K562 (cell line): Measurements from ENCODE around the gene ZSWIM1. TPM values are rescaled to one million over a fixed set of nuclear protein-coding genes. Genes with fewer than 3 reads are reported as not detected.

ENCODE experiments used
- ATAC-seq: fragments of 200-7000 bp; cut with Tn5 transposase; 3 replicates; pipeline ENCODE4 v1.9.1; 2020; ENCODE audit warnings: moderate library complexity
- BruUV-seq: library from RNA; stranded (reverse); fragments of 400-500 nt; replicated peaks from 2 replicates; lab custom pipeline; 2021; lab: Mats Ljungman, UMichigan
- CTCF ChIA-PET: fragments of 300-600 bp; formaldehyde crosslinking; extraction: SDS; loops from one replicate; lab custom pipeline; 2021; ENCODE audit warnings: low intra/inter-chr PET ratio; lab: Yijun Ruan, JAX
- POLR2A ChIA-PET: fragments of 300-600, 350-650 bp; sonication (Branson Sonifier 250); formaldehyde crosslinking; extraction: SDS; loops from one replicate; lab custom pipeline; 2021; ENCODE audit warnings: antibody characterized with exemption, inconsistent platforms; lab: Yijun Ruan, JAX
- DNase-seq, 4 experiments: peaks; one replicate each; pipeline versions ENCODE4 v3.0.0 to v3.0.0-alpha.2; 2011 to 2018; ENCODE audit warnings: low spot score in 3 of 4, mixed read lengths in 3 of 4; ENCODE audit errors: extremely low read depth in 1 of 4
- FAIRE-seq: peaks from 2 replicates; lab custom pipeline; 2011; peaks lifted over from hg19 to GRCh38; lab: Jason Lieb, UNC
- H2AFZ ChIP-seq: 2 replicates; pipeline ENCODE4 v1.6.0; 2011; ENCODE audit warnings: low read depth, low read length, control low read depth, inconsistent platforms
- H3K27ac ChIP-seq: fragments of 200-600 bp; 3 replicates; pipeline ENCODE4 v1.8.0; 2011; ENCODE audit warnings: low read depth, mild to moderate bottlenecking, control low read depth, inconsistent platforms, low read length, moderate library complexity, mixed read lengths; ENCODE audit errors: extremely low read depth
- H3K27me3 ChIP-seq, 2 experiments: fragments of 300-600 bp in 1 of 2; 2 replicates in 1 of 2; 3 replicates in 1 of 2; pipeline versions ENCODE4 v1.6.0 to v1.8.0; 2011; ENCODE audit warnings: inconsistent platforms in 2 of 2, low read length in 2 of 2, mild to moderate bottlenecking in 1 of 2, mixed read lengths in 1 of 2, moderate library complexity in 1 of 2; ENCODE audit not compliant: control insufficient read depth in 2 of 2, insufficient read depth in 2 of 2
- H3K36me3 ChIP-seq: fragments of 300-600 bp; 3 replicates; pipeline ENCODE4 v1.8.0; 2011; ENCODE audit warnings: mild to moderate bottlenecking, low read length, inconsistent platforms; ENCODE audit not compliant: control insufficient read depth, insufficient read depth
- H3K4me1 ChIP-seq, 2 experiments: fragments of 200-600 bp in 1 of 2; replicated peaks in 1 of 2; 2 replicates in 1 of 2; 3 replicates in 1 of 2; pipeline versions ENCODE4 v1.5.1 to v1.8.0; 2011; ENCODE audit warnings: inconsistent platforms in 2 of 2, low read length in 2 of 2, mild to moderate bottlenecking in 1 of 2, mixed read lengths in 1 of 2, moderate library complexity in 1 of 2; ENCODE audit not compliant: control insufficient read depth in 2 of 2, insufficient read depth in 2 of 2
- H3K4me2 ChIP-seq: 2 replicates; pipeline ENCODE4 v1.6.1; 2011; ENCODE audit warnings: low read length, control low read depth, inconsistent platforms, mixed read lengths; ENCODE audit not compliant: insufficient read depth
- H3K4me3 ChIP-seq: fragments of 200-600 bp; sonication (generic), shearing (Covaris generic); 2 replicates; pipeline ENCODE4 v1.5.1; 2016; ENCODE audit warnings: control low read depth, inconsistent platforms
- H3K79me2 ChIP-seq: fragments of 200-600 bp; 3 replicates; pipeline ENCODE4 v1.8.0; 2011; ENCODE audit warnings: low read length, inconsistent platforms; ENCODE audit not compliant: control insufficient read depth, insufficient read depth
- H3K9ac ChIP-seq, 2 experiments: 2 replicates each; pipeline versions ENCODE4 v1.6.0 to v1.6.1; 2011; ENCODE audit warnings: low read depth in 2 of 2, low read length in 2 of 2, control low read depth in 1 of 2, inconsistent platforms in 1 of 2, mild to moderate bottlenecking in 1 of 2, mixed read lengths in 1 of 2; ENCODE audit not compliant: insufficient read depth in 1 of 2
- H3K9me1 ChIP-seq: one replicate; pipeline ENCODE4 v1.6.0; 2011; ENCODE audit warnings: inconsistent platforms, mild to moderate bottlenecking, low read length, moderate library complexity; ENCODE audit not compliant: control insufficient read depth, insufficient read depth
- H3K9me3 ChIP-seq: replicated peaks from 2 replicates; pipeline ENCODE4 v1.5.1; 2011; ENCODE audit warnings: low read depth, low read length, inconsistent platforms; ENCODE audit not compliant: control insufficient read depth, insufficient read depth
- H4K20me1 ChIP-seq: replicated peaks from 2 replicates; pipeline ENCODE4 v1.6.1; 2011; ENCODE audit warnings: low read length, inconsistent platforms, mixed read lengths; ENCODE audit not compliant: control insufficient read depth, insufficient read depth
- ARID4B ChIP-seq: sonication (generic); formaldehyde crosslinking; IDR thresholded peaks from 2 replicates; pipeline ENCODE4 v1.8.0; 2022; ENCODE audit warnings: mild to moderate bottlenecking, missing genetic modification reagents
- FOXK1 ChIP-seq: sonication (generic); formaldehyde crosslinking; IDR thresholded peaks from 2 replicates; pipeline ENCODE4 v1.8.0; 2022; ENCODE audit warnings: missing genetic modification reagents, mild to moderate bottlenecking, borderline replicate concordance
- HNRNPL ChIP-seq: fragments of 200-400 bp; formaldehyde crosslinking; IDR thresholded peaks from 2 replicates; pipeline ENCODE4 v1.6.1; 2017; ENCODE audit warnings: low read depth, mild to moderate bottlenecking, low read length
- IRF1 ChIP-seq: sonication (generic); formaldehyde crosslinking; IDR thresholded peaks from 2 replicates; pipeline ENCODE4 v1.8.0; 2022; ENCODE audit warnings: missing genetic modification reagents, mild to moderate bottlenecking, borderline replicate concordance
- IRF2 ChIP-seq: sonication (generic); formaldehyde crosslinking; IDR thresholded peaks from 2 replicates; pipeline ENCODE4 v1.8.1; 2022; ENCODE audit warnings: mild to moderate bottlenecking, missing genetic modification reagents
- KAT7 ChIP-seq: sonication (generic); formaldehyde crosslinking; IDR thresholded peaks from 2 replicates; pipeline ENCODE4 v1.8.0; 2022; ENCODE audit warnings: missing genetic modification reagents, mild to moderate bottlenecking, borderline replicate concordance
- TAF15 ChIP-seq: fragments of 200-400 bp; formaldehyde crosslinking; IDR thresholded peaks from 2 replicates; pipeline ENCODE4 v1.6.1; 2017; ENCODE audit warnings: mild to moderate bottlenecking, low read depth, low read length, moderate library complexity
- U2AF1 ChIP-seq: fragments of 200-400 bp; formaldehyde crosslinking; optimal IDR thresholded peaks from 2 replicates; pipeline ENCODE3; 2017; ENCODE audit warnings: mild to moderate bottlenecking, low read depth, low read length, moderate library complexity
- WHSC1 ChIP-seq: IDR thresholded peaks from one replicate; pipeline ENCODE4 v1.6.1; 2012; ENCODE audit warnings: low read length, control low read depth, inconsistent platforms
- ZFP91 ChIP-seq: sonication (generic); formaldehyde crosslinking; IDR thresholded peaks from 2 replicates; pipeline ENCODE4 v1.8.0; 2022; ENCODE audit warnings: mild to moderate bottlenecking, missing genetic modification reagents
- ZNF197 ChIP-seq: fragments of 200-800 bp; sonication (Bioruptor generic); IDR thresholded peaks from 2 replicates; pipeline ENCODE4 v1.6.1; 2016; ENCODE audit warnings: low read depth, missing genetic modification characterization, missing compliant biosample characterization
- ZNF639 ChIP-seq, 2 experiments: fragments of 200-800 bp in 1 of 2; sonication (Bioruptor generic) in 1 of 2; sonication (generic) in 1 of 2; formaldehyde crosslinking in 1 of 2; IDR thresholded peaks in 1 of 2; conservative IDR thresholded peaks in 1 of 2; 2 replicates each; pipeline versions ENCODE4 v1.5.0 to v1.6.1; 2016 to 2020; ENCODE audit warnings: missing compliant biosample characterization in 1 of 2, missing genetic modification characterization in 1 of 2, missing genetic modification reagents in 1 of 2
- WGBS: fragments of 100-300 bp; shearing (Covaris generic); methylation state at CpG from one replicate; pipeline ENCODE4 v1.1.6; 2016; ENCODE audit warnings: low coverage, mixed read lengths; ENCODE audit not compliant: insufficient coverage; ENCODE audit errors: missing lambda C conversion rate; 5-methylcytosine and 5-hydroxymethylcytosine counted together
- in situ Hi-C: fragments of 300-500 bp; cut with MboI; formaldehyde crosslinking; loops from 4 replicates; pipeline ENCODE4 v1.15.0; 2018; ENCODE audit warnings: inconsistent platforms, mixed read lengths
- intact Hi-C: fragments of 100-400 bp; cut with micrococcal nuclease; formaldehyde crosslinking; loops from 2 replicates; pipeline ENCODE4 v1.14.2; 2022
- polyA plus RNA-seq, 8 experiments: library from polyadenylated mRNA; depleted of rRNA in 4 of 8; stranded (reverse) in 5 of 8; unstranded in 3 of 8; fragments of >200 nt; fragmentation: Nextera tagmentation in 2 of 8; fragmentation: Illumina TruSeq in 1 of 8; extraction: Ambion mirVana in 2 of 8; extraction: Trizol in 1 of 8; gene quantifications; 2 replicates each; pipeline versions ENCODE4 v1.2.1 to v1.2.3, GENCODE V29; 2011 to 2014; ENCODE audit warnings: inconsistent platforms in 1 of 8, missing spikeins in 1 of 8
- total RNA-seq, 7 experiments: library from RNA; depleted of rRNA in 6 of 7; stranded (reverse); fragments of >200 nt in 6 of 7; fragmentation: Illumina TruSeq in 2 of 7; extraction: Trizol in 2 of 7; gene quantifications; 2 replicates each; pipeline versions ENCODE4 v1.2.1 to v1.2.3, GENCODE V29; 2011 to 2021; ENCODE audit warnings: low replicate concordance in 1 of 7

The ZSWIM1 gene
- total and polyA plus RNA-seq, 9 of the 15 experiments (the other 6 are each of a cell fraction or from before 2014, with no cell fraction given) = 2.5 to 15.6 (median 9.5) TPM

DNA sequence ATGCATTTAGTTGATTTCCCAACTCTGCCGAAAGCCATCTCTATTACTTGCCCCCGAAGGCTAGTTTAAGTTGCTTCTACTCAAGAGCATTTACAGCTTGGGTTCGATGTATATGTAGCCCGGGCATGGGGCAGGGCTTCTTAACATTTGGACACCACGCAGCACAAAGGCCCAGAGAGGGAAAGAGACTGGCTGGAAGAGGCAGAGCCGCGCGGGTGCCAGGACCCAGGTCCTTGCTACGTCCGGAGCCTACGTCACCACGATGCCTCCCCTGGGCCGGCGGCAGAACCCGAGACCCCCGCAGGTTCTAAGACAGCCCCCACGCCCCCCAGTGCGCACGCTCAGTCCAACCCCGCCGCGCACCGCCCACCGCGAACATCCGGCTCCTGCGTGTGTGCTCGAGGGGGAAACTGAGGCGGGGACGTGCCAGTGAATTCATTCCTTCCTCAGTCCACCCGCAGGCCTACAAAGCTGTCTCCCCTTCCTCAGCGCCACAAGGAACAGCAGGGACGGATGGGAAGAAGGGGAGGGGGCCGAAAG lies 53.1 kb downstream of the ZSWIM1 start:
- peak overlapping the region; percentile 89 for H2AFZ ChIP-seq
- no peaks in the 10 kb centered on the region for H3K9me1 ChIP-seq
- H3K79me2 ChIP-seq = peaks cover 21% of the 10 kb centered on the region
- CTCF ChIA-PET = interaction anchor here (1.5 kb wide), 1 partner anchor 29 kb away, joined by 10 read pairs; no protein-coding TSS in a partner anchor
- H3K27me3 ChIP-seq = no peaks in the 10 kb centered on the region
- no peaks in the 10 kb centered on the region for H3K9me3 ChIP-seq
- peaks cover 27% of the 10 kb centered on the region for H4K20me1 ChIP-seq
- peaks cover 12 to 26% of the 10 kb centered on the region in 2 experiments; a peak in 4 of 5 replicates for H3K4me1 ChIP-seq
- peaks cover 21% of the 10 kb centered on the region for H3K36me3 ChIP-seq
- in situ Hi-C loops = no loop called here
- peak overlapping the region; percentile 100 for H3K9ac ChIP-seq
- POLR2A ChIA-PET = interaction anchor here (0.6 to 4.9 kb wide), 36 partner anchors 10 to 582 kb away, joined by 3 to 91 read pairs (median 4); partner anchors contain the start of genes CTSA, DNTTIP1, NEURL2 and PLTP
- WGBS = 2% methylated on average over 30 of the region's 34 CpGs
- BruUV-seq = no TSS peak
- peak overlapping the region; percentile 99 for H3K4me3 ChIP-seq
- ATAC-seq (peak; percentile 24), DNase-seq (peak in 3 of 4 experiments; percentile 53 to 68 (median 68)), FAIRE-seq (no peak)
- peak overlapping the region; percentile 100 for H3K27ac ChIP-seq
- intact Hi-C loops = loop anchor here (2.0 to 10.0 kb wide), 2 partner anchors 77 to 139 kb away; partner anchors contain the start of genes ACOT8, DNTTIP1, WFDC3 and ZSWIM3
- H3K4me2 ChIP-seq = peak overlapping the region; percentile 90
- TF ChIP-seq ARID4B (CRISPR knock-in tag) (peak; percentile 64; the same call in 1 of the 2 replicates), KAT7 (peak; percentile 76; the same call in 1 of the 2 replicates), TAF15 (no peak), IRF2 (CRISPR knock-in tag) (no peak), FOXK1 (peak; percentile 68; the same call in 1 of the 2 replicates), U2AF1 (no peak), IRF1 (no peak), ZNF639 (CRISPR knock-in tag; conservative IDR thresholded peaks at IDR 0.05 in 1 of 2, IDR thresholded peaks at IDR 0.05 in 1 of 2) (no peak), ZFP91 (CRISPR knock-in tag) (0 out of 2 replicates have a peak, but pooled peaks have one; percentile 51), WHSC1 (no peak), HNRNPL (no peak), ZNF197 (no peak)
